Stimulated activated CD8-positive, alpha-beta memory T cell treated with anti-CD3 and anti-CD28 coated beads, Interleukin-4, amount 100 ng/mL, for 24 hours (primary cell): ENCODE data around the gene GLI1.
"Not testable (repeated sequence)": the region's sequence is repeated elsewhere in the genome, so short reads cannot be mapped to it uniquely, and the experiment has no call there.

Source experiments
- DNase-seq: peaks from one replicate; pipeline ENCODE4 v3.0.0-alpha.2; 2020; ENCODE audit warnings: low read depth

Gene GLI1

GRCh38 chr12:57459750-57460467, at the start of gene GLI1:
Gene GLI1, plus strand, starts transcription at chr12:57459785. Its CDS starts 3,907 bp downstream, at chr12:57463692.
- no peak for DNase-seq

GRCh38 chr12:57410534-57410933, 49.1 kb upstream of the GLI1 start:
- no peak for DNase-seq

- DNase-seq: not testable (repeated sequence)
Observed at GRCh38 chr12:57414160-57414559, 45.4 kb upstream of the GLI1 start.

- no peak for DNase-seq
Observed at GRCh38 chr12:57415088-57415487, 44.5 kb upstream of the GLI1 start.

- DNase-seq: no peak
Observed at GRCh38 chr12:57416039-57416996, 43.3 kb upstream of the GLI1 start.

- no peak for DNase-seq
Observed at GRCh38 chr12:57418255-57418654, 41.3 kb upstream of the GLI1 start.

GRCh38 chr12:57419495-57419894, 40.1 kb upstream of the GLI1 start:
- no peak for DNase-seq

GRCh38 chr12:57420482-57420881, 39.1 kb upstream of the GLI1 start:
- DNase-seq: no peak

GRCh38 chr12:57426948-57427347, 32.6 kb upstream of the GLI1 start:
- not testable (repeated sequence) for DNase-seq

- no peak for DNase-seq
Observed at GRCh38 chr12:57428965-57429364, 30.6 kb upstream of the GLI1 start.

GRCh38 chr12:57429473-57430111, 30.0 kb upstream of the GLI1 start:
- DNase-seq: no peak

GRCh38 chr12:57430112-57430930, 29.3 kb upstream of the GLI1 start:
- DNase-seq: peak; percentile 36

- DNase-seq: peak; percentile 93
Observed at GRCh38 chr12:57430931-57431566, 28.5 kb upstream of the GLI1 start, which contains the start of gene R3HDM2. Gene R3HDM2, minus strand, starts transcription at chr12:57431043. Its CDS starts 120,615 bp downstream, at chr12:57310428.

- DNase-seq: no peak
Observed at GRCh38 chr12:57431654-57432188, 27.9 kb upstream of the GLI1 start.

GRCh38 chr12:57433370-57433769, 26.2 kb upstream of the GLI1 start:
- DNase-seq: no peak

- no peak for DNase-seq
Observed at GRCh38 chr12:57434517-57435223, 24.9 kb upstream of the GLI1 start, which contains the start of gene INHBC. Gene INHBC, plus strand, starts transcription at chr12:57434784. Its CDS starts 103 bp downstream, at chr12:57434887.

GRCh38 chr12:57435293-57435692, 24.3 kb upstream of the GLI1 start:
- DNase-seq: no peak

GRCh38 chr12:57438400-57438799, 21.2 kb upstream of the GLI1 start:
- no peak for DNase-seq

GRCh38 chr12:57439762-57440266, 19.8 kb upstream of the GLI1 start:
- no peak for DNase-seq

GRCh38 chr12:57441393-57441792, 18.2 kb upstream of the GLI1 start:
- not testable (repeated sequence) for DNase-seq
